GM18502 (cell line): ENCODE data around the gene PRKAG2.

Source experiments
- ATAC-seq: cut with Tn5 transposase; IDR thresholded peaks from one replicate; pipeline ENCODE4 v1.9.1; 2021; ENCODE audit warnings: mild to moderate bottlenecking; ENCODE audit not compliant: unreplicated experiment, poor library complexity

Gene PRKAG2

DNA sequence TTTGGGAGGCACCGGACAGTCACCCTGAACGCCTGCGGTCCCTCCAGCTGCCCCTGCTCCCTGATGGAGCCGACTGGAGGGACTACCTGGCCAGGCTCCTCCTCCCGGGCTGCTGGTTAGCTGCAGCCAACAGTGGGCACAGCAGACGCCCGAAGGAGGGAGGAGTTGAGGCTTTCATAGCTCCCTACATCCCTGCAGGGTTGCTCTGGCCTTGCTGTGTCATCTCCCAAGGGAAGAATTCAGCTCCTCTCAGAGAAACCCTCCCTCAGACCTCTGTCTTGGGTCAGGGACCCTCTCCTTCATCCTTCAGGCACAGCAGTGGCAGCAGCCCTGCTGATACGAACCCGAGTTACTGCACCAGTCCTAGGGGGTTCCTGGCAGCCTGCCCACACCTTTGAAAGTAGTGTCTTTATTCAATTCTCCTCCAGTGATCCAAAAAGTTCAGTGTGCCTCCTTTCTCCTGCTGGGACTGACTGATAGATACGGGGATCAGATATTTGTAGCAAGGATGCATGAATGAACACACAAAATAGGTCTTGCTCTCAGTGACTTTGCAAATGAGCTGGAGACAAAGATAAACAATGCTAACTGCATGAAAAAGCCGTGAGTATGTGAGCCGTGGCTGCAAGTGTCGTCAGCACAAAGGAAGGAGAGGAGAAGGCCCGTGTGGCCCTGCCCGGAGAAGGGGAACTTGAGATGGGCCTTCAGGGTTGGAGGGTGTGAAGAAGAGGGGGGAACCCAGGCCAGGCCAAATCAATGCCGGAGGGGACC is 136.6 kb downstream of the PRKAG2 start:
- no peak for ATAC-seq

DNA sequence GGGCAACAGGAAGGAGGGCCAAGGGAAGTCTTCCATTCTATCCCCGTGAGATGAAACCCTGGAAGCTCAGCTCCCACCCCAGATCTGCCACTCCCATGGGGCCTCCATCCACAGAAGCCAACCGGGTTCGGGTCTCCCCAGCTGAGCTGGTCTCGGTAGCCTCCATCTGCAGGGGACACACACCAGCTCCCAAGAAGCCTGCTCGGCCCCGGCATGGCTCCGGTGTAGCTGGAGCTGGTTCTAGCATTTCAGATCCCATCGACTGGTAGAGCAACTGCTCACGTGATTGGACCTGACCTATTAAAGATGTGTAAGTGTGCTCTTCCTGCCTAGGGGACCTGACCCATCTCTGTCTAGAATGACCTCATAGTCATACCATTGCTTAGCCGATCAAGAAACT is 138.0 kb downstream of the PRKAG2 start:
- no peak for ATAC-seq

DNA sequence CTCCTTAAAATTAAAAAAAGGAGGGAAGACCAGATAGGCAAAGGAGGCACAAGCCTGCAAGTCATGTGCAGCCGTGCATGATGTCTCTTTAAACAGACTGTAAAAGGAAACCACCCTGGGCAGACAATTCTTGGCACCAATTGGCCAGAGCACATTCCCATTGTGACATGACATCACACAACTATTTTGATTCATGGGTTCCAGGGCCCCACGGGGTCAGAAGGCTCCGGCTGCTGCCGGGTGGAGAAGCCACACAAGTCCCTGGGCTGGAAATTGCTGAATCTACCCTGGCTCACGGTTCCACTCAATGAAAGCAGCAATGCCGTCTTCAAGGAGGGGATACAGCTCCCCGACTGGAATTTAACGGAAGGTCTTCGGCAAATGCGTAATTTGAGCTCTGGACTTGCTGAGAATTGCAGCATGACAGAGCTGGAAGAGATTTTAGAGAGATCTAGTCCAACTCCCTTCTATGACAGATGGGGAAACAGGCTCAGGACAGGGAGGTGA is 140.5 kb downstream of the PRKAG2 start:
- ATAC-seq, result no peak

DNA sequence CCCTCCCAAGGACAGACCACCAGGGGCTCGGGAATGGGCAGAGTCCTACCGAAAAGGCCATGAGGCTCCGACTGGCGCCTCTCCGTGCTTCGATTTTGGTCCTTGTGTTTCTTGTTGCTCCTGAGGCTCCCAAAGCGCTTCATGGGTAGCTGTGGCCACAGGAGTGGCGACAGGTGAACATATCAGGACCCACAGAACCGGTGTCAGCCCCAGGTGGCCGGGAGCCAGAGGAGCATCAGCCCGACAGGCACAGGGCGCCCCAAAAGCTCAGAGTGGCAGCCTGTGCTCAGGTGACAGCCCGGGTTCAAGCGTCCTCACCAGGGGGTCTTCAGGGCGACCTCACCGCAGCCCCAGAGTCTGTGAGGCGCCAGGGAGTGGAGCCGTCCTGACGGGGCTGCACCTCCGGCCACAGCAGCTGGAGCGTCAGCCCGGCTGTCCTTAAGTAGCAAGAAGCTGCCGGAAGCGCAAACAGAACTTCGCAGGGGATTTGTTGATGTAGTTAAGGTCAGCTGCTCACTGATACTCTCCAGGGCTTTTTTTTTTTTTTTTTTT is 141.0 kb downstream of the PRKAG2 start:
- ATAC-seq, result no peak

DNA sequence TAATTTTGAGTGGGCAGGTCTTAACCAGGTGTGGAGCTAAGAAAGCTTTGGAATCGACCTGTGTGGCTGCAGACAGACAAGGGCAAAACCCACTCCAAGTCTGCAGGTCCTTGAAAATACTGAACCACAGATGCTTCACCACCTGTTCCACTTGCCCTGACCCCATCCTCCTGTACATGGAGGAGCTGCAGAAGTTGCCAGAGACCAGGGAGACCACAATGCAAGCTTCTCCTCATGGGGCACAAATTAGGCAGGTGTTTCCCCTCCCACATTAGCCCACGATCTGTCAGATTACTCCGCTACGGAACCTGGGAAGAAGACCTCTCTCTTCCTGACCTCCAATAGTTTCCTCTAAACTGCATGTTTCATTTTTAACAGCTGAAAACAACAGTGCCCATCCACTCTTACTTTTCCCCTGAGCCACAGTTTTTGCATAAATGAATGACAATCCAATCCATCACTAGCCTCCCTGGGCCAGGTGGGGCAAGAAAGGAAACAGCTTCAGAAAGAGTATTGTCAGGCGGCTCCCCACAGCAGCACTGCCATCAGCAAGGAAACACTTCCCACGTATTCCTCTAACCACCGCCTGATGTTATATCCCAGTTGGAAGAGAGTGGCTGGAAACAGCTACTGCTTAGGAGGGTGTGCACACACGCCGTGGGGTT is 141.6 kb downstream of the PRKAG2 start:
- ATAC-seq, result no peak

DNA sequence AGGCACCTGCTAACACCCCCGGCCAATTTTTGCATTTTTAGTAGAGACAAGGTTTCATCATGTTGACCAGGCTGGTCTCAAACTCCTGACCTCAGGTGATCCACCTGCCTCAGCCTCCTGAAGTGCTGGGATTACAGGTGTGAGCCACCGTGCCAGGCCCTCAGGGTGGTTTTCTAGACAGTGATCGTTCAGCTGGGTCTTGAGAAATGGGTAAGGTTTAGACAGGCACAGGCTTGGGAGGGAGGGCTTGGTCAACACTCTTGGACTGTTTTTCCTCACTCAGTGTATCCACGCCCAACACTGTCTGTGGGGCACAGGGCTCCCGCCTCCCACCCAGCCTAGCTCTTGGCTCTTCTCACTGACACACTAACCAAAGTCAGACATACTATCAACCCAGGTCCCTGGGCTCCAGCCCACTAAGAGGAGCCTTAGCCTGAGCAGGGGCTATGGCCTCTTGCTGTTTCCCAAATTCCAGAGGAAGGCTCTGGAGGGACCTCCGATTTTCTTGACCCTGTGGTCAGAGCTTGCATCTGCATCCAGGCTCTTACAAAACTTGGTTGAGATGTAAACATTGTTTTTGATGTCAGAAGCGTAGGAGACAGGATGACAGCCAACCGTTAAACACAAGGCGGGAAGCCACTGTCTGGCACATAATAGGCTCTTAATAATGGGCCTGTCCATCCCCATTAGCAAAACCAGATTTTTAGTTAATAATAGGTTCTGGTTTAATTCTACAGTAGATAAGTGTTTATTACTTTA is 143.9 kb downstream of the PRKAG2 start:
- ATAC-seq, result no peak

DNA sequence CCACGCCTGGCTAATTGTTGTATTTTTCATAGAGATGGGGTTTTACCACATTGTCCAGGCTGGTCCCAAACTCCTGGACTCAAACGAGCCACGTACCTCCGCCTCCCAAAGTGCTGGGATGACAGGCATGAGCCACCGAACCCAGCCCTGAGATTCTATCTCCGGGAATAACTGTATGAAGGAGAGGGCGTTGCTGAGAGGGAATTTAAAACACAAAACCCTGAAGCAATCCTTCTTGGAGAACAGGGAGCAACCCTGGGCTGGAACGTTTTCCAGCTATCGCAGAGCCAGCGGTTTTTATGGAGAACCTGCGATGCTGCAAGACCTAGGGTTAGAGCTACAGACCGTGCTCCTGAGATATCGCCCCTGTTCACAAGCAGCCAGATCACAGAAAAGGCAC is 144.6 kb downstream of the PRKAG2 start:
- no peak for ATAC-seq

DNA sequence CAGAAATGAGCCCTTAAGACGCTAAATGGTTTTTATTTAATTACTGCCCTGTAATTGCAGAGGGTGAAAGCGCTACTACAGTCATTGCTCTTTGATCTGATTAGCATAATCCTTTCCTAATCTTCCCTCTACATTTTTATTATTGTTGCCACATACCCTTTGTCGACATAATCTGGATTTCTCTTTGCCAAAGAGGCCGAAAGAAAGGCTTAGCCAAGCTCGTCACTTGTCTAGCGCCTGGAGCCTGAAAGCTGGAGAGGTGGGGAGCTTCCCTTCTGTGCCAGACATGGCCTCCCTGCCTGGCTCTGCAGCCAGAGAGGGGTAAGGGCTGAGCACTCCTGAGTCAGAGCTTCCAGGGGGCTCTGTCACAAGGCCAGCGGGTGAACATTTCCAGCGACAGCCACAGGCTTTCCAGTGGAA is 145.9 kb downstream of the PRKAG2 start:
- ATAC-seq, result no peak

DNA sequence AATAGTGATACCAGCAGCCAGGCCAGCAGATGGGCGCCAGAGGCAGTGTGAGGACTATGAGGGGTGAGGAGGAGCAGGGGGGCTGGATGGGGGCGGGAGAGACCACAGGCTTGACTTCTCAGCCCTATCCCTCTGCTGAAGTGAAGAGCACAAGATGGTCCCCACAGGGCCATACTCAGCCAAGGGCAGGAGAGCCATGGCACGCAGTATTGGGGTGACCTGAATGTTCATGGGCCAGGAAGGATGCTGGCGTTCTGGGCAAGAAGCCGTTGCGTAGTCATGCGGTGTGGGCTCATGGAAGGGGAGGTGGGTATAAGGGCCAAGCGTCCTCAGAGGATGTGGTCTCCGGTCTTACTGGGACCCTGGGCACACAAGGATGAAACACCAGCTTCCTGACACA is 146.3 kb downstream of the PRKAG2 start:
- ATAC-seq, result no peak

DNA sequence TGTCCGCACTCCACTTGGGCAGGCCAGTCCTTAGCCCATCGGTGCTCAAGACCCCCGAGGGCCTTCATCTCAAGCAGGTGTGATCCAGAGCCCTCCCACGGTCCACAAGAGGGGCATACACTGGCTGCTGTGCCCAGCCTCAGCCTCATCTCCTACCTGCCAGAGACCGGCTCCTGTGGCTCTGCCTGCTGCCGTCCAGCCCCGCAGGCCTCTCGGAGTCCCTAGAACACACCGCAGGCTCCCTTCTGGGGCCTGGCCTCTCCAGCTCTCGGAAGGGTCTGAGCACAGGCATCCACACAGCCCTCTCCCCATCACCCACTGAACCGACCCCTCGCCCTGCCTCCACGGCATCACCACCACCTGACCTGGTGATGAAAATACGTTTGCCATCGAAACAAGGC is 147.4 kb downstream of the PRKAG2 start:
- no peak for ATAC-seq

DNA sequence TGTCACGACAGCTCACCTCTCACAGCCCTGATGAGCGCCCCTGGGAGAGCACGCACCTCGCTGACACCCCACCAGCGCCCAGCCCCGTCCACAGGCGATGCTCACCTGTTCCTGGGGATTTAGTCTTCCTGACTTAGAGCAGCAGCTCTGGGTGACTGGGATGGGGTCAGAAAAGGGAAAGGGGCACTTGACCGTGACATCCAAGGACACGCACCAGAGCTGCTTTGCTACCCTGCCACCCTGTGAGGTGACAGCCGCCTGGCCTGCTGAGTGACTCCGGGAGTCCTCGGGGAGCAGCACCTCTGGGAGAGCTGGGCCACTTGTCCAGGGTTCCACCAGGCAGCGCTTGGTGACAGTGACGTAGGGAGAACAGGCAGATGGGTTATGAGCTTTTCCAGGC is 148.2 kb downstream of the PRKAG2 start:
- no peak for ATAC-seq

DNA sequence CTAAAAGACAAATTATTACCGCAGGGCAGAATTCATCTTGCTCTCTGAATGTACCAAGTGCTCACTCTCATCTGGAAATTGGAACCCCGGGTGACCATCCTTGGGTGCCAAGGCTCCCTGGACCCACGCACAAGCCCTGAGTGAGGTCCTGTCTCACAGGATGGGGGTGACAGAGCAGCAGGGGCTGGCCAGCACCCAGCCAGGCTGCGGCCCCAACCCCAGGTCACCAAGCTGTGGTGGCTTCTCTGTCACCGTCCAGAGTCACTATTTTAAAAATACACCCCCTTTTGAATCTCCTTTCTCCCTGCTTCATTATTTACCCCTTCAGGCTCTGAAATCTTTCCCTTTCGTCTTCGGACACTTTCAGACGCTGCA is 148.6 kb downstream of the PRKAG2 start:
- no peak for ATAC-seq

DNA sequence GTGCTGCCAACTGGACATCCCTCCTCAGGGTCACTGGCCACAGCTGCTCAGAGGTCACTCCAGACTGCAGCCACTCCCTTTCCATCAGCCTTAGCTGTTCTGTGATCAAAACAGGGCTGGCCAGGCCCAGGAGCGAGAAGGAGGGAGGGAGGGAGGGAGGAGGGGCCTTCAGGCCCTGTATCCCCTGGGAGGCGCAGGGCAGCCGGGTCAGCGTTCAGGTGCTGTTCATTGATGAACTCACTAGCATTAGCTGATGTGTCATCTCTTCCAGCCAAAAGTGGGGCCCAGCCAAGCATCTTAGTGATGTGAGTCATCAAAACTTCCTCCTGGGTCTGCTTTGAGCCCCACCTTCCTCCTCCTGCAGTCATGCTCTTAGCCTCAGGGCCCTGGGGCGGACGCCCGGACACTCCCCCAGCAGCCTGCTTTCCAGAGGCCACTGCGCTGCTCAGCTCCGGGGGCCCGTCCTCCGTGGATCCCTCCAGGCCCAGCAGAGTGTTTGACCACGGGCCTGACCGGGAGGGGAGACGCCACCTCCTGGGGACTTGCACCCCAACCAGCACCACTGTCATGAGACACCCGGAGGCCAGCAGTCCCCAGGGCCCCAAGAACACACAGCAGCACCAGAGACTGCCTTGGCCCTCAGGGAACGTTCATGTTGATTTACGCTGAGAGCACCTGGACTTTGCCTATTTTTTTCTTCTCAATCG is 149.2 kb downstream of the PRKAG2 start:
- peak; percentile 67 for ATAC-seq

DNA sequence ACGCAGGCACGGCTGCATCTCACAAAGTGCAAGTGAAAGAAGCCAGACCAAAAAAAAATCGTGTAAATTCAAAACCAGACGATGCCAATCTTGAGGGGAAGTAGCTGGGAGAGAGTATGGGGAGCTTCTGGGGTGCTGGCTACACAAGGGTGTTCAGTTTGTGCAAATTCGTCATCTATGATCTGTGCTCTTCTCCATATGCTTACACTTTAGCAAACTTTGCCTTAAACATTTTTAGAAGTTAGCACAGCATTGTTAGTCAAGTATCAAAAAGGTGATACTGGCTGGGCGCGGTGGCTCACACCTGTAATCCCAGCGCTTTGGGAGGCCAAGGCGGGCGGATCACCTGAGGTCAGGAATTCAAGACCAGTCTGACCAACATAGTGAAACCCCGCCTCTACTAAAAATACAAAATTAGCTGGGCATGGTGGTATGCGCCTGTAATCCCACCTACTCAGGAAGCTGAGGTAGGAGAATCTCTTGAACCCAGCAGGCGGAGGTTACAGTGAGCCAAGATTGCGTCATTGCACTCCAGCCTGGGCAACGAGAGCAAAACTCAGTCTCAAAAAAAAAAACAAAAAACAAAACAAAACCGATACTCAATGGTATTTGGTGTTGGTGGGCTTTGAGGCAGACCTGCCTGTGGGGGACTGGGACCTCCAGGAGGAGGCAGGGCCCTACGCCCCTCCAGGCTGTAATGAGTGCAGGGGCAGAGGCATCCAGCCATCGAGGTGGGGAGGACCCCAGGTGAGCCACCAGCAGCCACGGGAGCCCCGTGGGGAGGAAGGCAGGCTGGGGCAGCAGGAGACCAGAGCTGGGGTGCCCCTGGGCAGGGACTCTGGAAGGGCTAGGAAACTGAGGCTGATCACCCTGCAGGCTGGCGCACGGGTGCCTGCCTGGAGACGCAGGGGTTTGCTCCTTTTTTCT is 150.0 kb downstream of the PRKAG2 start:
- ATAC-seq, result no peak

DNA sequence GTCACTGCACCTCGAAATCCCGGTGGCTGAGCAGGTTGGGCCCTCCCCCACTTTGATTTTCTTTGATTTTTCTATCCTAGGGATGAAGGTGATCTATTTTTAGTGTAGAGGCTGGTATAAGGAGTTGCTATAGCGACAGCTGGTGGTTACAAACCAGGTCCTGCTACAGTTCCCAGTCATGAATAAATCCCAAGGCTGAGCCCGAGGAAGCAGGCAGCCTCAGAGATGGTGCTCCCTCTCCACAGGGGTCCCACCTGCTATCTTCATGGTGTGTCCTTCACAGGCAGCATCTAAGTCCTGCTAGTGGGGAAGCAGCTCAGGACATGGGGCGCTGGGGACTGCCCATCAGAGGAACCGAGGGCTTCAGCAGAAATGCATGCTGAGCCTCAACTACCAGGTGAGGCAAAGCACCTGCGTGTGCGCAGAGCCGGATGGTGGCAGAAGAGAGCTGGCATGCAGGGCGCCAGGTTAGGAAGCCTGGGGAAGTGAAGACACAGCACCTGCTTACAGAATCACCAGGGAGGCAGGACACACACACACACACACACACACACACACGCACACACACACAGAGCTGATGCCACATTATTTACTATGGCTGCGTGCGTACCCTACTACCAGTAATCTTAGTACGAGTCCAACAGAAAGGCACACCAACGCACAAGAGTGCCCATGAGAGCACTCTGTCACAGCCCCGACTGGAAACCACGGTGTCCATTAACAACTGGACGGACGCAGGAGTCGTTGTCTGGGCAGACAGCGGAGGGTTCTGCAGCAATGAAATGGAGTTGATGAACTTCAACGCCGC is 150.9 kb downstream of the PRKAG2 start:
- ATAC-seq, result no peak

DNA sequence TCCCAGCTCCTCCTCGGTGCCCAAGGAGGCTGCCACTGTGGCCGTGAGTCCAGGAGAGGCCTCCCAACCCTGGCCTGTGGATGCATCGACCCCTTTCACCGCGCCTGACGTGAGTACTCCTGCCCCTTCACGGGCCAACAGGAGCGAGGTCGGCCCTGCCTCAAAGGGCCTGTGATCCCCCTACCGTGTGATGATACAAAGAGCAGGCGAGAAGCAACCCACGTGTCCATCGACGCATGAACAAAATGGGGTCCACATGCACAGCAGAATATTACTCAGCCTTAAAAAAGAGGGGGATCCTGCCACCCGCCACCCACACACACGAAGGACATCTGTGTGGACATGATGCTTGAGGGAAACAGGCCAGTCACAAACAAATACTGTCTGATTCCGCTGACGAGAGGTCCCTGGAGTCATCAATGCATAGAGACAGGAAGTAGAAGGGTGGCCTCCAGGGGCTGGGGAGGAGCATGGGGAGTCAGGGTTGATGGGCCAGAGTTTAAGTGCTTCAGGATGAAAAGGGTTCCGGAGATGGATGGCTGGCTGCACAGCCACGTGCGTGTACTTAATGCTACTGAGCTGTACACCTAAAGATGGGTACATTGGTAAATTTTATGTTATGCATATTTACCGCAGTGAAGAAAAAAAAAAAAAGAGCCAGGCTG is 151.9 kb downstream of the PRKAG2 start:
- no peak for ATAC-seq

DNA sequence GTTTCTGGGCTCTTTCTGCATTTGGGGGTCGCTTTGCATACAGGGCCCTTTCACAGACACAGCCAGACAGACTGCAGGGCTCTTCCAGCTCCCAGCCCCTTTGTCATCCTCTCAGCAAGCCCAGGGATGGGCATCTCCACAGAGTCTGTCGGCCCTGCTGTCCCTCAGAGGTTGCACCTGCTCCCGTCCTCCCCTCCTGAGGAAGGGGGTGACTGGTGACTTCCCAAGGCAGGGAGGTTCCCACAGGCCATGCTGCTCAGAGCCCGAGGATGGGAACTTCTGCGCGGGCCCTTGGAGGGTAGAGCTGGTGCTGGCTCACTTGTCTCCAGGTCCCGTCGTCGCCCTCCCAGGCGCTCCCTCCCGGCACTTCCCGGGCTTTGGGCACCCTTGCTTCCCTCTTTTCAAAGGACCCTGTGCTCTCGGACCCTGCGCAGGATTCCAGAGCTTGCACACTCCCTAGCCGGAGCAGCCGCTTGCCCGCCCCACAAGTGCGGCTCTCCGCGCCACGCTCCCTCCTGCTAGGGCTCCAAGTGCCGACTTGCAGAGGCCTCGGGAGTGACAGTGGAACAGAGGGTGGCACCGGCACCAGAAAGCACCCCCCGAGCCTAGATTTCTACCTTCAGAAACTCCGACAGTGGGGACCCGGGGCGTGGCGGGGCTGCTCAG is 152.5 kb downstream of the PRKAG2 start:
- no peak for ATAC-seq
